ENCODE data around the gene PLET1.

- TF ChIP-seq CTCF (conservative IDR thresholded peaks at IDR 0.05; ENCODE audit: low read depth, low read length) = no peak
- TF ChIP-seq EZH2 (IDR thresholded peaks at IDR 0.05; ENCODE audit: low read length, unreplicated experiment) = no peak
These were observed 21.1 kb upstream of the PLET1 start for GRCh38 chr11:112281726-112282125.

Measured in PC-3 (cell line).